CD14-positive monocyte (primary cell): Measurements from ENCODE around the gene SF3A2. TPM values are rescaled to one million over a fixed set of nuclear protein-coding genes. Genes with fewer than 3 reads are reported as not detected.
A peak's percentile ranks its signal among the peaks of the same experiment; 100 is the strongest.

Source experiments
- DNase-seq, 3 donors: peaks; one replicate each; pipeline ENCODE4 v3.0.0-alpha.2; 2011 to 2022
- H2AFZ ChIP-seq: 2 replicates; pipeline ENCODE4 v1.6.0; 2012; ENCODE audit warnings: mild to moderate bottlenecking, low read depth, low read length, inconsistent platforms; ENCODE audit not compliant: insufficient read depth, poor library complexity, severe bottlenecking
- H3K27ac ChIP-seq, 2 donors: 1 replicate in 1 of 2; 2 replicates in 1 of 2; pipeline ENCODE4 v1.5.1; 2012 to 2013; ENCODE audit warnings: low read length in 2 of 2, control low read depth in 1 of 2, inconsistent platforms in 1 of 2, low read depth in 1 of 2, mild to moderate bottlenecking in 1 of 2
- H3K27me3 ChIP-seq, 2 donors: one replicate each; pipeline versions ENCODE4 v1.6.0 to v1.6.1; 2011 to 2013; ENCODE audit warnings: low read length in 2 of 2; ENCODE audit not compliant: control insufficient read depth in 2 of 2, insufficient read depth in 2 of 2
- H3K36me3 ChIP-seq, 2 donors: replicated peaks in 1 of 2; 1 replicate in 1 of 2; 2 replicates in 1 of 2; pipeline versions ENCODE4 v1.5.1 to v1.6.1; 2012 to 2013; ENCODE audit warnings: low read length in 2 of 2, control low read depth in 1 of 2, inconsistent platforms in 1 of 2, mild to moderate bottlenecking in 1 of 2; ENCODE audit not compliant: insufficient read depth in 2 of 2, control insufficient read depth in 1 of 2
- H3K4me1 ChIP-seq, 2 donors: 1 replicate in 1 of 2; 2 replicates in 1 of 2; pipeline versions ENCODE4 v1.5.1 to v1.6.1; 2012 to 2013; ENCODE audit warnings: low read length in 2 of 2, control low read depth in 1 of 2, inconsistent platforms in 1 of 2, mild to moderate bottlenecking in 1 of 2, moderate library complexity in 1 of 2; ENCODE audit not compliant: insufficient read depth in 2 of 2, control insufficient read depth in 1 of 2
- H3K4me2 ChIP-seq: replicated peaks from 2 replicates; pipeline ENCODE3; 2012; ENCODE audit warnings: low read length, moderate library complexity, mild to moderate bottlenecking; ENCODE audit not compliant: poor library complexity, severe bottlenecking; ENCODE audit errors: extremely low read depth
- H3K4me3 ChIP-seq, 3 experiments: fragments of 200-600 bp in 1 of 3; sonication (generic) in 1 of 3; replicated peaks in 1 of 3; 1 replicate in 2 of 3; 2 replicates in 1 of 3; pipeline ENCODE4 v1.5.1; 2011 to 2013; ENCODE audit warnings: low read length in 3 of 3, mild to moderate bottlenecking in 3 of 3, control low read depth in 2 of 3, low read depth in 2 of 3, inconsistent platforms in 1 of 3, moderate library complexity in 1 of 3
- H3K79me2 ChIP-seq: 2 replicates; pipeline ENCODE4 v1.6.0; 2012; ENCODE audit warnings: mild to moderate bottlenecking, control low read depth, inconsistent platforms, low read length, moderate library complexity; ENCODE audit not compliant: insufficient read depth
- H3K9ac ChIP-seq: 2 replicates; pipeline ENCODE4 v1.6.0; 2017; ENCODE audit warnings: low read length, mild to moderate bottlenecking; ENCODE audit not compliant: insufficient read depth, poor library complexity, severe bottlenecking
- H3K9me3 ChIP-seq, 2 donors: replicated peaks in 1 of 2; 1 replicate in 1 of 2; 2 replicates in 1 of 2; pipeline versions ENCODE4 v1.5.1 to v1.6.1; 2012 to 2013; ENCODE audit warnings: low read length in 2 of 2, control low read depth in 1 of 2; ENCODE audit not compliant: control insufficient read depth in 1 of 2, insufficient read depth in 1 of 2
- H4K20me1 ChIP-seq: 2 replicates; pipeline ENCODE4 v1.6.0; 2012; ENCODE audit warnings: mild to moderate bottlenecking, low read length, control low read depth, moderate library complexity; ENCODE audit not compliant: insufficient read depth
- H3K27ac Mint-ChIP-seq, 7 donors: one replicate each; pipeline ENCODE4 v1.8.0; 2020; ENCODE audit warnings: mild to moderate bottlenecking in 7 of 7, mixed read lengths in 7 of 7, moderate library complexity in 6 of 7, inconsistent platforms in 2 of 7
- H3K27me3 Mint-ChIP-seq, 3 donors: one replicate each; pipeline ENCODE4 v1.8.0; 2021 to 2022; ENCODE audit warnings: low read depth in 3 of 3, mild to moderate bottlenecking in 3 of 3, mixed read lengths in 3 of 3, moderate library complexity in 3 of 3, inconsistent platforms in 1 of 3
- H3K36me3 Mint-ChIP-seq, 2 donors: one replicate each; pipeline ENCODE4 v1.8.0; 2020; ENCODE audit warnings: mixed read lengths in 2 of 2, inconsistent platforms in 1 of 2, mild to moderate bottlenecking in 1 of 2
- H3K4me1 Mint-ChIP-seq: one replicate; pipeline ENCODE4 v1.8.0; 2020; ENCODE audit warnings: mild to moderate bottlenecking, mixed read lengths
- H3K4me3 Mint-ChIP-seq, 2 donors: one replicate each; pipeline ENCODE4 v1.8.0; 2020; ENCODE audit warnings: mild to moderate bottlenecking in 2 of 2, mixed read lengths in 2 of 2, moderate library complexity in 1 of 2
- H3K9me3 Mint-ChIP-seq, 7 donors: one replicate each; pipeline ENCODE4 v1.8.0; 2020 to 2022; ENCODE audit warnings: mixed read lengths in 7 of 7, mild to moderate bottlenecking in 6 of 7, moderate library complexity in 6 of 7, inconsistent platforms in 2 of 7
- WGBS: methylation state at CpG from one replicate; pipeline ENCODE4 v1.1.5; 2013; ENCODE audit warnings: missing lambda C conversion rate; ENCODE audit not compliant: insufficient coverage; 5-methylcytosine and 5-hydroxymethylcytosine counted together
- intact Hi-C, 2 donors: fragments of 100-400 bp; cut with micrococcal nuclease; formaldehyde crosslinking; loops; one replicate each; pipeline versions ENCODE4 v1.15.0 to v1.15.1; 2023
- polyA plus RNA-seq, 3 donors: library from polyadenylated mRNA; depleted of rRNA in 1 of 3; unstranded in 2 of 3; stranded (reverse) in 1 of 3; fragments of 300-500 nt in 2 of 3; fragments of >200 nt in 1 of 3; fragmentation: Illumina TruSeq in 2 of 3; gene quantifications; 1 replicate in 2 of 3; 2 replicates in 1 of 3; pipeline ENCODE4 v1.2.3, GENCODE V29; 2012 to 2021
- TF ChIP-seq, protein P1 (sequence below): fragments of 200-600 bp; IDR thresholded peaks from one replicate; pipeline ENCODE4 v1.8.0; 2022; ENCODE audit warnings: antibody characterized with exemption, mild to moderate bottlenecking

Gene SF3A2
- polyA plus RNA-seq, 3 donors, result 8.0 to 70.8 (median 11.6) TPM

DNA sequence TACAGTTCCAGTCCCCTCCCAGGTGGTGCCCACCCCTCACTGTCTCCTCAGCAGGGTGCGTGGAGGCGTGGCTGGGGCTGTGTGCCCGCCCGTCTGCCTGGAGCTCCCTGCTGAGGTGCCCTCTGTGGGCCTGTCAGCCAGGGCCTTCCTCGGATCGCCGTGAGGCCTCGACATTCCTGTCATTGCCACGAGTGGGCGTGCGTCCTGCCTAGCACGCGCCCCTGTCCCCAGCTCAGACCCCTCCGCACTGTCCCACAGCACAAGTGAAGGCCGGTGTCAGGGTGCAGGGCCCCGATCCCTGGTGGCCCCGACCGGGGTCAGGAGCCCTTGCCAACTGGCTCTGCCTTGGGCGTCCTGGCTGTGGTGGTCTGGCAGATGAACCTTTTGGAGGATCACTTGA, 40.7 kb upstream of the SF3A2 start:
- no peak overlapping the region for H3K4me3 Mint-ChIP-seq
- no peak overlapping the region for H3K27ac ChIP-seq
- no peaks in the 10 kb centered on the region for H3K27me3 ChIP-seq

DNA sequence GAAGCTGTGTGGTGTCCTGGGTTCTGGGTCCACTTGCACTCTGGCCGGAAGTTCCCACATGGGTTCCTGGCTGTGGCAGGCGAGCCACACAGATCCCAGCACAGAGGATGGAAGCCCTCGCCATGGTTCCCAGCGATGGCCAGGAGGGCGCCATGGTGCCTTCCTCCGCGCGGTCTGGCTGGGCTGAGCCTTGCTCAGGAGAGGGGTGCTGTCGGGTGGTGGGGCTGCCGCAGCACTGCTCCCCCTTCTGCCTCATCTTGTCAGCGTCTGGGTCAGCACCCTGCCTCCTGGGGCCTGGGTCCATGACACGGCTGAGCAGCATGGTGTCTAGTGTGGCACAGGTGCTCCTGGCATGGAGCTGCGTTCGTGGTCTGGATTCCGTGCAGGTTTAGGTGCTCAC, 39.4 kb upstream of the SF3A2 start:
- Histone ChIP-seq H3K79me2 (peaks cover 57% of the 10 kb centered on the region), H4K20me1 (peaks cover 73% of the 10 kb centered on the region), H3K27ac (no peak overlapping the region), H3K27me3 (no peaks in the 10 kb centered on the region), H3K9ac (no peak overlapping the region), H3K4me2 (no peak overlapping the region), H3K4me3 (no peak overlapping the region), H3K9me3 (no peaks in the 10 kb centered on the region), H2AFZ (no peak overlapping the region), H3K4me1 (no peaks in the 10 kb centered on the region), H3K36me3 (peaks cover 52 to 89% of the 10 kb centered on the region in 2 donors)
- TF ChIP-seq, protein P1, sequence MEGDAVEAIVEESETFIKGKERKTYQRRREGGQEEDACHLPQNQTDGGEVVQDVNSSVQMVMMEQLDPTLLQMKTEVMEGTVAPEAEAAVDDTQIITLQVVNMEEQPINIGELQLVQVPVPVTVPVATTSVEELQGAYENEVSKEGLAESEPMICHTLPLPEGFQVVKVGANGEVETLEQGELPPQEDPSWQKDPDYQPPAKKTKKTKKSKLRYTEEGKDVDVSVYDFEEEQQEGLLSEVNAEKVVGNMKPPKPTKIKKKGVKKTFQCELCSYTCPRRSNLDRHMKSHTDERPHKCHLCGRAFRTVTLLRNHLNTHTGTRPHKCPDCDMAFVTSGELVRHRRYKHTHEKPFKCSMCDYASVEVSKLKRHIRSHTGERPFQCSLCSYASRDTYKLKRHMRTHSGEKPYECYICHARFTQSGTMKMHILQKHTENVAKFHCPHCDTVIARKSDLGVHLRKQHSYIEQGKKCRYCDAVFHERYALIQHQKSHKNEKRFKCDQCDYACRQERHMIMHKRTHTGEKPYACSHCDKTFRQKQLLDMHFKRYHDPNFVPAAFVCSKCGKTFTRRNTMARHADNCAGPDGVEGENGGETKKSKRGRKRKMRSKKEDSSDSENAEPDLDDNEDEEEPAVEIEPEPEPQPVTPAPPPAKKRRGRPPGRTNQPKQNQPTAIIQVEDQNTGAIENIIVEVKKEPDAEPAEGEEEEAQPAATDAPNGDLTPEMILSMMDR, result no peak
- H3K27ac Mint-ChIP-seq, result peak overlapping the region in 3 of 7 donors; percentile 42 to 73 (median 68)
- H3K27me3 Mint-ChIP-seq, result no peaks in the 10 kb centered on the region
- intact Hi-C loops, result no loop called here
- H3K4me1 Mint-ChIP-seq, result no peaks in the 10 kb centered on the region
- peaks cover 51 to 83% of the 10 kb centered on the region in 2 donors for H3K36me3 Mint-ChIP-seq
- DNase-seq, result no peak
- H3K9me3 Mint-ChIP-seq, result no peaks in the 10 kb centered on the region
- no peak overlapping the region for H3K4me3 Mint-ChIP-seq
- WGBS, result 98% methylated on average over 13 of the region's 15 CpGs

More for the DNA sequence above, 40.7 kb upstream of the SF3A2 start:
- 99% methylated on average over 19 of the region's 19 CpGs for WGBS
- Histone ChIP-seq H3K9ac (no peak overlapping the region), H3K4me1 (no peaks in the 10 kb centered on the region), H2AFZ (no peak overlapping the region), H3K79me2 (peaks cover 60% of the 10 kb centered on the region), H3K4me3 (no peak overlapping the region), H3K9me3 (no peaks in the 10 kb centered on the region), H4K20me1 (peaks cover 67% of the 10 kb centered on the region), H3K36me3 (peaks cover 61 to 89% of the 10 kb centered on the region in 2 donors), H3K4me2 (no peak overlapping the region)
- DNase-seq, result no peak
- TF ChIP-seq, protein P1, result no peak
- Mint-ChIP-seq H3K9me3 (no peaks in the 10 kb centered on the region), H3K36me3 (peaks cover 53 to 86% of the 10 kb centered on the region in 2 donors), H3K4me1 (no peaks in the 10 kb centered on the region), H3K27ac (peak overlapping the region in 2 of 7 donors; percentile 19 to 25), H3K27me3 (no peaks in the 10 kb centered on the region)
- intact Hi-C loops, result no loop called here
